Adipocyte (in vitro differentiated cells): Measurements from ENCODE around the gene POR.
"Not testable (repeated sequence)": the region's sequence is repeated elsewhere in the genome, so short reads cannot be mapped to it uniquely, and the experiment has no call there.

ENCODE experiments used
- DNase-seq: peaks from one replicate; pipeline ENCODE4 v3.0.0-alpha.2; 2015; ENCODE audit warnings: low read depth
- H3K27me3 ChIP-seq: replicated peaks from 2 replicates; pipeline ENCODE4 v1.7.0; 2013; ENCODE audit warnings: mild to moderate bottlenecking, low read length, moderate library complexity; ENCODE audit not compliant: control insufficient read depth, insufficient read depth
- H3K36me3 ChIP-seq: 2 replicates; pipeline ENCODE4 v1.7.0; 2013; ENCODE audit warnings: low read length, mild to moderate bottlenecking, moderate library complexity; ENCODE audit not compliant: control insufficient read depth, insufficient read depth, severe bottlenecking
- H3K4me1 ChIP-seq: 2 replicates; pipeline ENCODE4 v1.7.0; 2013; ENCODE audit warnings: mild to moderate bottlenecking, low read length, moderate library complexity; ENCODE audit not compliant: control insufficient read depth, insufficient read depth
- H3K4me3 ChIP-seq: 2 replicates; pipeline ENCODE4 v1.7.0; 2013; ENCODE audit warnings: mild to moderate bottlenecking, low read length, moderate library complexity
- H3K9ac ChIP-seq: 2 replicates; pipeline ENCODE4 v1.7.0; 2013; ENCODE audit warnings: mild to moderate bottlenecking, low read length, moderate library complexity
- H3K9me3 ChIP-seq: 2 replicates; pipeline ENCODE4 v1.7.0; 2013; ENCODE audit warnings: mild to moderate bottlenecking, low read length, moderate library complexity; ENCODE audit not compliant: control insufficient read depth

The POR gene

DNA sequence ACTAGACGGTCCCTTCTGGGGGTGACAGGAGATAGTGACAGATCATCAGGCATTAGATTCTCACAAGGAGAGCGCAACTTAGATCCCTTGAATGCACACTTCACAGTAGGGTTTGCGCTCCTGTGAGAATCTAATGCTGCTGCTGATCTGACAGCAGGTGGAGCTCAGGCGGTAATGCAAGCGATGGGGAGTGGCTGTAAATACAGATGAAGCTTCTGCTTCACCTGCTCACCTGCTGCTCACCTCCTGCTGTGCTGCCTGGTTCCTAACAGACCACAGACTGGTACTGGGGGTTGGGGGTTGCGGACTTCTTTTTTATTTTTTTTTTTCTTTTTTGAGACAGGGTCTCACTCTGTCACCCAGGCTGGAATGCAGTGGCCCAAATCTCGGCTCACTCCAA lies 114.7 kb downstream of the POR start:
- not testable (repeated sequence) for H3K4me3 ChIP-seq, DNase-seq, H3K9me3 ChIP-seq, H3K9ac ChIP-seq, H3K27me3 ChIP-seq, H3K4me1 ChIP-seq
- H3K36me3 ChIP-seq, result peaks cover 10% of the 10 kb centered on the region

DNA sequence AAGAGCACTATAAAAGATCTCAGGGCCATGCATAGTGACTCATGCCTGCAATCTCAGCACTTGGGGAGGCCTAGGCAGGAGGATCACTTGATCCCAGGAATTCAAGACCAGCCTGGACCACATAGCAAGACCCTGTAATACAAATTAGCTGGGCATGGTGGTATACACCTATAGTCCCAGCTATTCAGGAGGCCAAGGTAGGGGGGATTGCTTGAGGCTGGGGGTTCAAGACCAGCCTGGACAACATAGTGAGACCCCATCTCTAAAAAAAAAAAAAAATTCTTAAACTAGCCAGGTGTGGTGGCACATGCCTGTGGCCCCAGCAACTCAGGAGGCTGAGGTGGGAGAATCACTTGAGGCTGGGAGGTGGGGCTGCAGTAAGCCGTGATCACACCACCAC lies 117.0 kb downstream of the POR start:
- Histone ChIP-seq H3K36me3 (peaks cover 6% of the 10 kb centered on the region), H3K9ac (no peak overlapping the region), H3K9me3 (no peaks in the 10 kb centered on the region), H3K4me1 (peaks cover under 1% of the 10 kb centered on the region), H3K4me3 (no peak overlapping the region), H3K27me3 (no peaks in the 10 kb centered on the region)
- no peak for DNase-seq
